Neural progenitor cell (in vitro differentiated cells): ENCODE results near the gene RABAC1. TPM values are rescaled to one million over a fixed set of nuclear protein-coding genes. Genes with fewer than 3 reads are reported as not detected.

Source experiments
- DNase-seq: peaks from one replicate; pipeline ENCODE4 v3.0.0-alpha.2; 2016; ENCODE audit warnings: low spot score
- H2AFZ ChIP-seq: fragments of 200-600 bp; sonication (generic); replicated peaks from 2 replicates; pipeline ENCODE4 v1.6.1; 2016; ENCODE audit warnings: antibody characterized with exemption
- H3F3A ChIP-seq: fragments of 200-600 bp; sonication (generic); 2 replicates; pipeline ENCODE4 v1.6.1; 2016; ENCODE audit warnings: antibody characterized with exemption, low read depth
- H3K27ac ChIP-seq: fragments of 200-600 bp; sonication (generic); 2 replicates; pipeline ENCODE4 v1.5.1; 2016; ENCODE audit warnings: mild to moderate bottlenecking
- H3K27me3 ChIP-seq: fragments of 200-600 bp; sonication (generic); 2 replicates; pipeline ENCODE4 v1.6.1; 2016; ENCODE audit warnings: mild to moderate bottlenecking, moderate library complexity
- H3K36me3 ChIP-seq: fragments of 200-600 bp; sonication (generic); 2 replicates; pipeline ENCODE4 v1.5.1; 2016
- H3K4me1 ChIP-seq: fragments of 200-600 bp; sonication (generic); 2 replicates; pipeline ENCODE4 v1.6.1; 2016; ENCODE audit warnings: mixed run types
- H3K4me2 ChIP-seq: fragments of 200-600 bp; sonication (generic); 2 replicates; pipeline ENCODE4 v1.6.1; 2016
- H3K4me3 ChIP-seq: fragments of 200-600 bp; sonication (generic); 2 replicates; pipeline ENCODE4 v1.5.1; 2016
- H3K79me2 ChIP-seq: fragments of 200-600 bp; sonication (generic); 2 replicates; pipeline ENCODE4 v1.6.1; 2016; ENCODE audit warnings: low read depth
- H3K9ac ChIP-seq: fragments of 200-600 bp; sonication (generic); 2 replicates; pipeline ENCODE4 v1.6.1; 2016
- H3K9me3 ChIP-seq: fragments of 200-600 bp; sonication (generic); 2 replicates; pipeline ENCODE4 v1.5.1; 2016; ENCODE audit warnings: low read depth
- H4K20me1 ChIP-seq: fragments of 200-600 bp; sonication (generic); 2 replicates; pipeline ENCODE4 v1.6.1; 2016; ENCODE audit warnings: low read depth
- H3K27ac Mint-ChIP-seq: 3 replicates; pipeline ENCODE4 v1.8.0; 2021; ENCODE audit warnings: mixed read lengths
- H3K27me3 Mint-ChIP-seq: 2 replicates; pipeline ENCODE4 v1.8.0; 2022; ENCODE audit warnings: low read depth, mild to moderate bottlenecking, inconsistent platforms, moderate library complexity, mixed read lengths; ENCODE audit not compliant: insufficient read depth
- H3K36me3 Mint-ChIP-seq: 3 replicates; pipeline ENCODE4 v1.8.0; 2021; ENCODE audit warnings: mixed read lengths
- H3K4me1 Mint-ChIP-seq: 3 replicates; pipeline ENCODE4 v1.8.0; 2021; ENCODE audit warnings: mixed read lengths
- H3K4me3 Mint-ChIP-seq: 3 replicates; pipeline ENCODE4 v1.8.0; 2021; ENCODE audit warnings: mild to moderate bottlenecking, moderate library complexity, mixed read lengths
- H3K9me3 Mint-ChIP-seq: 3 replicates; pipeline ENCODE4 v1.8.0; 2020; ENCODE audit warnings: mixed read lengths
- CTCF ChIP-seq: fragments of 200-600 bp; sonication (generic); IDR thresholded peaks from 2 replicates; pipeline ENCODE4 v1.5.1; 2017; ENCODE audit warnings: antibody characterized with exemption, mild to moderate bottlenecking
- EZH2 ChIP-seq: fragments of 200-600 bp; sonication (generic); IDR thresholded peaks from 2 replicates; pipeline ENCODE4 v1.6.1; 2017; ENCODE audit warnings: antibody characterized with exemption, mild to moderate bottlenecking, moderate library complexity
- EZH2phosphoT487 ChIP-seq: fragments of 200-600 bp; sonication (generic); IDR thresholded peaks from 2 replicates; pipeline ENCODE4 v1.6.1; 2017; ENCODE audit warnings: antibody characterized with exemption
- total RNA-seq: library from RNA; depleted of rRNA; stranded (reverse); fragments of >200 nt; gene quantifications from 2 replicates; pipeline ENCODE4 v1.2.3, GENCODE V29; 2015; ENCODE audit warnings: low replicate concordance

The RABAC1 gene
- total RNA-seq, 1 donor from 2014 or later = 33.1 TPM

- Histone ChIP-seq H2AFZ (no peak overlapping the region), H3K4me3 (no peak overlapping the region), H3K9me3 (no peaks in the 10 kb centered on the region), H3K4me1 (peaks cover 8% of the 10 kb centered on the region), H4K20me1 (peaks cover 23% of the 10 kb centered on the region), H3K27ac (no peak overlapping the region), H3K79me2 (no peaks in the 10 kb centered on the region), H3K4me2 (no peak overlapping the region), H3K9ac (no peak overlapping the region), H3K36me3 (no peaks in the 10 kb centered on the region), H3K27me3 (peaks cover 53% of the 10 kb centered on the region), H3F3A (no peaks in the 10 kb centered on the region)
- DNase-seq = no peak
- TF ChIP-seq EZH2 (no peak), CTCF (no peak), EZH2phosphoT487 (no peak)
- peaks cover 4% of the 10 kb centered on the region for H3K4me1 Mint-ChIP-seq
- peaks cover 2% of the 10 kb centered on the region for H3K36me3 Mint-ChIP-seq
- H3K4me3 Mint-ChIP-seq = no peak overlapping the region
- H3K27ac Mint-ChIP-seq = no peak overlapping the region
- H3K27me3 Mint-ChIP-seq = peaks cover 28% of the 10 kb centered on the region
- H3K9me3 Mint-ChIP-seq = no peaks in the 10 kb centered on the region
These were observed 50.2 kb downstream of the RABAC1 start for GRCh38 chr19:41908724-41909464.

GRCh38 chr19:41907994-41908615 lies 51.0 kb downstream of the RABAC1 start:
- no peak for DNase-seq
- Mint-ChIP-seq H3K27me3 (peaks cover 24% of the 10 kb centered on the region), H3K36me3 (peaks cover 5% of the 10 kb centered on the region), H3K4me3 (no peak overlapping the region), H3K27ac (no peak overlapping the region), H3K4me1 (peaks cover 4% of the 10 kb centered on the region), H3K9me3 (no peaks in the 10 kb centered on the region)
- peaks cover 45% of the 10 kb centered on the region for H3K27me3 ChIP-seq
- no peak overlapping the region for H3K9ac ChIP-seq
- no peak for TF ChIP-seq EZH2phosphoT487
- no peak for TF ChIP-seq CTCF
- no peak for TF ChIP-seq EZH2
- no peaks in the 10 kb centered on the region for H3K9me3 ChIP-seq
- no peaks in the 10 kb centered on the region for H3F3A ChIP-seq
- H3K4me3 ChIP-seq = no peak overlapping the region
- peaks cover 8% of the 10 kb centered on the region for H3K4me1 ChIP-seq
- H2AFZ ChIP-seq = no peak overlapping the region
- H3K79me2 ChIP-seq = no peaks in the 10 kb centered on the region
- H4K20me1 ChIP-seq = peaks cover 17% of the 10 kb centered on the region
- H3K4me2 ChIP-seq = no peak overlapping the region
- H3K36me3 ChIP-seq = no peaks in the 10 kb centered on the region
- no peak overlapping the region for H3K27ac ChIP-seq

- Mint-ChIP-seq H3K36me3 (peaks cover 5% of the 10 kb centered on the region), H3K27me3 (peaks cover 18% of the 10 kb centered on the region), H3K27ac (no peak overlapping the region), H3K4me3 (no peak overlapping the region), H3K4me1 (peaks cover 4% of the 10 kb centered on the region), H3K9me3 (no peaks in the 10 kb centered on the region)
- Histone ChIP-seq H3K4me3 (no peak overlapping the region), H3K9me3 (no peaks in the 10 kb centered on the region), H3K79me2 (no peaks in the 10 kb centered on the region), H3K27me3 (peaks cover 35% of the 10 kb centered on the region), H3F3A (no peaks in the 10 kb centered on the region), H3K9ac (no peak overlapping the region), H4K20me1 (peaks cover 12% of the 10 kb centered on the region), H3K4me1 (no peaks in the 10 kb centered on the region), H3K36me3 (no peaks in the 10 kb centered on the region), H3K27ac (no peak overlapping the region), H3K4me2 (no peak overlapping the region), H2AFZ (no peak overlapping the region)
- no peak for TF ChIP-seq CTCF
- TF ChIP-seq EZH2 = no peak
- TF ChIP-seq EZH2phosphoT487 = no peak
- DNase-seq = no peak
These were observed 52.0 kb downstream of the RABAC1 start for GRCh38 chr19:41906916-41907680.

Other genes with a start within 250 kb of the RABAC1 start
- gene CEACAM6, start 203.8 kb downstream of the RABAC1 start, total RNA-seq = not detected in 2 replicates
- gene CEACAM3, start 162.7 kb downstream of the RABAC1 start, total RNA-seq = not detected in 2 replicates
- gene LYPD4, start 114.6 kb downstream of the RABAC1 start, total RNA-seq = not detected in 2 replicates
- not detected in 2 replicates for gene DMRTC2, start 114.3 kb downstream of the RABAC1 start, total RNA-seq
- gene RPS19, start 99.1 kb downstream of the RABAC1 start, total RNA-seq = 1,422 and 2,398 TPM in 2 replicates
- gene CD79A, start 82.0 kb downstream of the RABAC1 start, total RNA-seq = 0.11 and 0.25 TPM in 2 replicates
- 10.9 and 25.2 TPM in 2 replicates for gene ARHGEF1, start 76.1 kb downstream of the RABAC1 start, total RNA-seq
- gene ERFL, start 30.9 kb downstream of the RABAC1 start, total RNA-seq = 0.22 and 0.65 TPM in 2 replicates
- 1.6 TPM in 1 of 2 replicates, not detected in the other for gene ATP1A3, start 34.9 kb upstream of the RABAC1 start, total RNA-seq
- 5.8 and 19.4 TPM in 2 replicates for gene GRIK5, start 110.9 kb upstream of the RABAC1 start, total RNA-seq
- gene ZNF574, start 116.8 kb upstream of the RABAC1 start, total RNA-seq = 13.4 and 35.6 TPM in 2 replicates
- gene POU2F2, start 173.1 kb upstream of the RABAC1 start, total RNA-seq = 0.31 and 0.69 TPM in 2 replicates